Measurements from ENCODE around the gene TTLL1.
"Not testable (repeated sequence)": the region's sequence is repeated elsewhere in the genome, so short reads cannot be mapped to it uniquely, and the experiment has no call there.

TTLL1 gene

GRCh38 chr22:43013355-43014315 is 75.6 kb downstream of the TTLL1 start:
- DNase-seq (ENCODE audit: low spot score): peak; percentile 19

GRCh38 chr22:43012390-43012789 is 76.8 kb downstream of the TTLL1 start:
- DNase-seq (ENCODE audit: low spot score): no peak

- no peak for DNase-seq (ENCODE audit: low spot score)
Observed at GRCh38 chr22:43011079-43011478, 78.1 kb downstream of the TTLL1 start.

- no peak for DNase-seq (ENCODE audit: low spot score)
Observed at GRCh38 chr22:43009444-43009843, 79.7 kb downstream of the TTLL1 start.

- no peak for DNase-seq (ENCODE audit: low spot score)
Observed at GRCh38 chr22:43008921-43009320, 80.3 kb downstream of the TTLL1 start.

GRCh38 chr22:43008509-43008908 is 80.7 kb downstream of the TTLL1 start:
- no peak for DNase-seq (ENCODE audit: low spot score)

GRCh38 chr22:43007519-43008102 is 81.6 kb downstream of the TTLL1 start:
- no peak for DNase-seq (ENCODE audit: low spot score)

- no peak for DNase-seq (ENCODE audit: low spot score)
Observed at GRCh38 chr22:43006753-43007152, 82.4 kb downstream of the TTLL1 start.

GRCh38 chr22:43006016-43006505 is 83.1 kb downstream of the TTLL1 start:
- no peak for DNase-seq (ENCODE audit: low spot score)

GRCh38 chr22:43005106-43005505 is 84.1 kb downstream of the TTLL1 start:
- DNase-seq (ENCODE audit: low spot score): no peak

GRCh38 chr22:43004362-43005035 is 84.7 kb downstream of the TTLL1 start:
- no peak for DNase-seq (ENCODE audit: low spot score)

- DNase-seq (ENCODE audit: low spot score): no peak
Observed at GRCh38 chr22:43002202-43002586, 87.0 kb downstream of the TTLL1 start.

GRCh38 chr22:43001271-43002201 is 87.7 kb downstream of the TTLL1 start:
- no peak for DNase-seq (ENCODE audit: low spot score)

GRCh38 chr22:43000441-43001175 is 88.6 kb downstream of the TTLL1 start:
- DNase-seq (ENCODE audit: low spot score): no peak

GRCh38 chr22:42997582-42998090 is 91.6 kb downstream of the TTLL1 start:
- no peak for DNase-seq (ENCODE audit: low spot score)

- no peak for DNase-seq (ENCODE audit: low spot score)
Observed at GRCh38 chr22:42996646-42997365, 92.4 kb downstream of the TTLL1 start.

GRCh38 chr22:42995654-42996053 is 93.5 kb downstream of the TTLL1 start:
- not testable (repeated sequence) for DNase-seq (ENCODE audit: low spot score)

- DNase-seq (ENCODE audit: low spot score): peak; percentile 52
Observed at GRCh38 chr22:42994917-42995562, 94.2 kb downstream of the TTLL1 start.

GRCh38 chr22:42994276-42994916 is 94.8 kb downstream of the TTLL1 start:
- no peak for DNase-seq (ENCODE audit: low spot score)
